Vagina (tissue), 2 donors: Measurements from ENCODE around the gene LRIG2. TPM values are rescaled to one million over a fixed set of nuclear protein-coding genes. Genes with fewer than 3 reads are reported as not detected.

ENCODE experiments used
- DNase-seq, 2 donors: peaks; one replicate each; pipeline ENCODE4 v3.0.0-alpha.2; 2017; ENCODE audit errors: extremely low spot score in 2 of 2
- H3K27ac ChIP-seq: fragments of 200-600 bp; sonication (generic); one replicate; pipeline ENCODE4 v1.5.1; 2019
- H3K27me3 ChIP-seq: fragments of 200-600 bp; sonication (generic); one replicate; pipeline ENCODE4 v1.5.1; 2019
- H3K36me3 ChIP-seq, 2 donors: fragments of 200-600 bp; sonication (generic); one replicate each; pipeline ENCODE4 v1.5.1; 2017 to 2019
- H3K4me1 ChIP-seq: fragments of 200-600 bp; sonication (generic); one replicate; pipeline ENCODE4 v1.5.1; 2019
- H3K4me3 ChIP-seq, 2 donors: fragments of 200-600 bp; sonication (generic); 1 replicate in 1 of 2; 2 replicates in 1 of 2; pipeline ENCODE4 v1.5.1; 2016 to 2019
- H3K9me3 ChIP-seq: fragments of 200-600 bp; sonication (generic); one replicate; pipeline ENCODE4 v1.5.1; 2019
- CTCF ChIP-seq, 3 experiments: fragments of 450-650 bp in 2 of 3; fragments of 200-600 bp in 1 of 3; sonication (generic) in 1 of 3; IDR thresholded peaks; one replicate each; pipeline ENCODE4 v1.5.1; 2017 to 2019; ENCODE audit warnings: antibody characterized with exemption in 3 of 3, mild to moderate bottlenecking in 2 of 3, moderate library complexity in 2 of 3
- POLR2A ChIP-seq, 2 donors: fragments of 450-650 bp; IDR thresholded peaks; one replicate each; pipeline ENCODE4 v1.6.1; 2017; ENCODE audit warnings: antibody characterized with exemption in 2 of 2, mild to moderate bottlenecking in 2 of 2, moderate library complexity in 2 of 2
- POLR2AphosphoS5 ChIP-seq, 2 donors: sonication (generic); formaldehyde crosslinking; IDR thresholded peaks; one replicate each; pipeline ENCODE4 v1.9.0; 2017; ENCODE audit warnings: antibody characterized with exemption in 2 of 2, mild to moderate bottlenecking in 2 of 2, low read depth in 1 of 2; ENCODE audit not compliant: insufficient read depth in 1 of 2
- intact Hi-C: fragments of 100-400 bp; cut with DNase I; formaldehyde crosslinking; loops from one replicate; pipeline ENCODE4 v1.15.1; 2023
- total RNA-seq: library from RNA; depleted of rRNA; stranded (reverse); fragments of >200 nt; gene quantifications from one replicate; pipeline ENCODE4 v1.2.3, GENCODE V29; 2016

The LRIG2 gene
- total RNA-seq, 1 donor from 2014 or later = 43.0 TPM

GRCh38 chr1:113133759-113134158 is 60.8 kb downstream of the LRIG2 start:
- H3K27me3 ChIP-seq = no peaks in the 10 kb centered on the region
- intact Hi-C loops = no loop called here
- TF ChIP-seq POLR2A (IDR thresholded peaks at IDR 0.05) (no peak), CTCF (IDR thresholded peaks at IDR 0.05) (no peak), POLR2AphosphoS5 (IDR thresholded peaks at IDR 0.05; ENCODE audit: insufficient read depth in 1 of 2, low read depth in 1 of 2) (no peak)
- H3K27ac ChIP-seq = no peak overlapping the region
- H3K9me3 ChIP-seq = no peaks in the 10 kb centered on the region
- H3K4me3 ChIP-seq = no peak overlapping the region
- DNase-seq = no peak
- H3K4me1 ChIP-seq = no peaks in the 10 kb centered on the region
- H3K36me3 ChIP-seq = no peaks in the 10 kb centered on the region

- H3K4me1 ChIP-seq = no peaks in the 10 kb centered on the region
- no peak overlapping the region for H3K4me3 ChIP-seq
- no peaks in the 10 kb centered on the region for H3K27me3 ChIP-seq
- H3K9me3 ChIP-seq = no peaks in the 10 kb centered on the region
- no peak for DNase-seq
- H3K36me3 ChIP-seq = no peaks in the 10 kb centered on the region
- no peak for TF ChIP-seq POLR2AphosphoS5 (IDR thresholded peaks at IDR 0.05; ENCODE audit: insufficient read depth in 1 of 2, low read depth in 1 of 2)
- TF ChIP-seq POLR2A (IDR thresholded peaks at IDR 0.05) = no peak
- no peak for TF ChIP-seq CTCF (IDR thresholded peaks at IDR 0.05)
- intact Hi-C loops = no loop called here
- no peak overlapping the region for H3K27ac ChIP-seq
Measured at GRCh38 chr1:113135460-113135859, 62.5 kb downstream of the LRIG2 start.

GRCh38 chr1:113136476-113136875 is 63.5 kb downstream of the LRIG2 start:
- TF ChIP-seq POLR2AphosphoS5 (IDR thresholded peaks at IDR 0.05; ENCODE audit: insufficient read depth in 1 of 2, low read depth in 1 of 2) (no peak), POLR2A (IDR thresholded peaks at IDR 0.05) (no peak), CTCF (IDR thresholded peaks at IDR 0.05) (no peak)
- Histone ChIP-seq H3K9me3 (no peaks in the 10 kb centered on the region), H3K27ac (no peak overlapping the region), H3K36me3 (no peaks in the 10 kb centered on the region), H3K4me1 (peaks cover 8% of the 10 kb centered on the region), H3K4me3 (no peak overlapping the region), H3K27me3 (no peaks in the 10 kb centered on the region)
- intact Hi-C loops = no loop called here
- DNase-seq = no peak

- H3K36me3 ChIP-seq = no peaks in the 10 kb centered on the region
- intact Hi-C loops = no loop called here
Measured at GRCh38 chr1:113137563-113137962, 64.6 kb downstream of the LRIG2 start.

GRCh38 chr1:113138778-113139177 is 65.8 kb downstream of the LRIG2 start:
- H3K4me1 ChIP-seq = peaks cover 28% of the 10 kb centered on the region
- H3K27me3 ChIP-seq = no peaks in the 10 kb centered on the region
- H3K4me3 ChIP-seq = no peak overlapping the region
- no peak overlapping the region for H3K27ac ChIP-seq
- intact Hi-C loops = no loop called here
- no peak for DNase-seq
- H3K9me3 ChIP-seq = no peaks in the 10 kb centered on the region
- TF ChIP-seq POLR2AphosphoS5 (IDR thresholded peaks at IDR 0.05; ENCODE audit: insufficient read depth in 1 of 2, low read depth in 1 of 2) (no peak), POLR2A (IDR thresholded peaks at IDR 0.05) (no peak), CTCF (IDR thresholded peaks at IDR 0.05) (no peak)
- no peaks in the 10 kb centered on the region for H3K36me3 ChIP-seq

More at GRCh38 chr1:113137563-113137962, 64.6 kb downstream of the LRIG2 start:
- no peak overlapping the region for H3K27ac ChIP-seq
- H3K9me3 ChIP-seq = no peaks in the 10 kb centered on the region
- TF ChIP-seq POLR2AphosphoS5 (IDR thresholded peaks at IDR 0.05; ENCODE audit: insufficient read depth in 1 of 2, low read depth in 1 of 2) = no peak
- TF ChIP-seq POLR2A (IDR thresholded peaks at IDR 0.05) = no peak
- TF ChIP-seq CTCF (IDR thresholded peaks at IDR 0.05) = no peak
- DNase-seq = no peak
- no peaks in the 10 kb centered on the region for H3K27me3 ChIP-seq
- H3K4me3 ChIP-seq = no peak overlapping the region
- peaks cover 19% of the 10 kb centered on the region for H3K4me1 ChIP-seq
